NCI-H2081 treated with DMSO at 0.1 percent for 48 hours (cell line): Measurements from ENCODE around the gene ID2.

ENCODE experiments used
- DNase-seq: peaks from one replicate; lab custom pipeline; 2025; lab: John Stamatoyannopoulos, UW

ID2 gene

GRCh38 chr2:8648441-8649213, 33.2 kb upstream of the ID2 start:
- no peak for DNase-seq

- no peak for DNase-seq
Observed at GRCh38 chr2:8649718-8650117, 32.1 kb upstream of the ID2 start.

DNA sequence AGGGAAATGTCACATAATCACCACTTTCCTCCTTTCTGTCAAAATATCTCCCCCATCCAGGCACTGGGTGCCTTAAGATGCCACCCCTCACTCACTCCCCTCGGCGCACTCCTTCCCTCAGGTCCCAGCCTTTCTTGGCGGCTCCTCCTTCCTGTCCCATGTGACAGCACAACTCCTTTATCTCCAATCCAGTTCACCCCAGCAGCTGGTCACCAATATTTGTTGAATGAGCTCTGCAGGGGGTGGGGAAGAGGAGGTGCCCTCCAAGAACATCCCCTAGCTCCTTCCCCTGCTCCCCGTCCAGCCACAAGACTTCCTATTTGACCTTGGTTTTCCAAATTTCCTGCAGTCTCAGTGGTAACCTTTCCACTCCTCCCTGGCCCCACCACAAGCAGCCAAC, 31.6 kb upstream of the ID2 start:
- DNase-seq = no peak

DNA sequence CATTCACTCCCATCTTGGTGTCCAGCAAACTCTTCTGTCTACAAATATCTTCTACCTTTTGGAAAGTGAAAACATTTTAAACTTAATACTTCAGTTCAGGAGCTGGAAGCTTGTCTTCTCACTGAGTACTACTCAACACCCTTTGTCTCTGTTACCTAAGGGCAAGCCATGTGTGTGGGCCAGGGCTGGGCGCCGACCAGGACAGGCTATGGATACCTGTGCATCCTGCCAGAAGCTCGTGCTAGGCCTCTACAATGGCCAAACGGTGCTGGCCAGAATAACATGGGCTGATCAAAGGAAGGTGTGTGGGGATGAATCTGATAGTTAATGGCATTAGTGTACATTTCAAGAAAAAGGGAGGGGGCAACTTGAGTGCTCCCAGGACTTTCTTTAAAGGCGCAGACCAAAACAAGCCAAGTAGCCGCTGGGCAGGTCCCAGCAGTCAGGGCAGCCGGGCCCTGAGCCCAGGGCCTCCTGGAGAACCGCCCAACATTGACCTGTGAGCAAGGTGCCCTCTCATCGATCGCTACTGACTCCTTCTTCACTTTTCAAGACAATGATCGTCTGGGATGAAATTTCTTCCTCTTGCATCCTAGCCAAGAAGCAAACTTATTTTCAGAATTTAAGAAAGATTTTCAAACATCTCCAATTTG, 29.0 kb upstream of the ID2 start:
- DNase-seq = no peak

DNA sequence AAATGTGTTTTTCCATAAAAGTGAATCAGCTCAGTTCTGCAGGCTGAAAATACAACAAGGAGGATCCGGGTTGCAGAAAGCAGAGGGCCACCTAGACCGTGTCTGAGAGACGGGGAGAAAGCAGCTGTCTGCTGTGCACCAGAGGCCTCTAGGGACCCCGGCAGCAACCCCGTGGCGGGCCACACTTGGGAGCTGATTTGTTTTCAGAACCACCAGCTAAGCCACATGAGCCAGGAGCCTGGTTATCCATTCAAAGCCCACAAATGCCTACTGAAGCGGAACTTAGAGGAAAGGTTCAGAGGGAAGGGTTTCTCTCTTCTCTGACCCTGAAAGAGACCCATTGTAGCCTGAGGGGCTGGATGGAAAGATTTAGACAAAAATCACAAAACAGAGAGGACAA, 28.4 kb upstream of the ID2 start:
- DNase-seq = no peak

DNA sequence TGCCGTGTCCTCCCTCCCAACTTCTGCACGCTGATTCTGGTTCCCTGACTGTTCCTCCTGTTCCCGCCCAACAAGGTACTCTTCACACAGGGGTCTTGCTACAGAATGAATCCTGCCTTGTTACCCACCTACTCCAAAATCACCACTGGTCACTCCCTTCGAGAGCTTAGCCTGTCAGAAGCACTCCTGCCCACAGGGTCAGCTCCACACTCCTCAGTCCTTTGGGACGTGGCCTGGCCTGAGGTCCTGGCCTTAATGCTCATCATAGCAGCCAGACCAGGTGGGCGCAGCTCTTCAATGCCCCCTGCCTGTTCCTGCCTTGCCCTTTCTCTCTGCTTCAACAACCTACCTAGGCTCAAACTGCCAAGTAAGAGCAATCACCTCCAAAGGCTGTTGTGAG, 27.8 kb upstream of the ID2 start:
- no peak for DNase-seq

GRCh38 chr2:8654483-8654882, 27.4 kb upstream of the ID2 start:
- no peak for DNase-seq

DNA sequence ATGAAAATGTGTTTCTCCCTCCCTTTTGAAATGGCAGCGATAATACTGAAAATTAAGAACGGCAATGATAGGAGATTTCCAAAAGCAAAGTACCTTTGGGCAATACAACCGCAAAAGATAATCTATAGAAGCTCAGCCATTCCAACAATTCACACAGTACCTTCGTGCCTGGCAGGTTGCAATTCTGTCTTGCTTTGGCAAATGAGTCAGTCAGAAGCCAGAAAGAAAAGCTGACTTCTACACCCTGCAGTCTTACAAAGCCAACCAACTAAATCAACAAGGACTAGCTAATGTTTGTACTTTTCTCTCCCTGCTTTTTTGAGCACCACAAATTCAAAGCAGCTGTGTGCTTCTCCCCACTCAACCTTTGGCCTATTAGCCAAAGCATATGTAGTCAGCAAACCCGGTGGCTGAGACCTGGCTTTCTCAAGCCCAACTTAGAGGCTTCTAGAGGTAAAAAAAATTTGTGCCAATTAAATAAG, 25.7 kb upstream of the ID2 start:
- no peak for DNase-seq

DNA sequence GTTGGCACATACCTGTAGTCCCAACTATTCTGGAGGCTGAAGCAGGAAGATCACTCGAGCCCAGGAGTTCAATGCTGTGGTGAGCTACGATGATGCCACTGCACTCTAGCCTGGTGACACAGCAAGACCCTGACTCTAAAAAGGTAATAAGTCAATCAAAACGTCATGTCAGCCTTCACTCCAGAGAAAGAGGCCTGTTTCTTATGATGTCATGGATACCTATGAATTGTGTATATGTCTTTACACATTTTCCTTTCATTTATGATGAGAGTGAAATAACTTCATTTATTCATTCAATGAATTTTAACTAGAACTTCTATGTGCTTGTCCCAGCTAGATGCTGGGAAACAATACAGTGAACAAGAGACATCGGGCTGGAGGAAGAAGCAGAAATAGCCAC, 25.0 kb upstream of the ID2 start:
- no peak for DNase-seq

DNA sequence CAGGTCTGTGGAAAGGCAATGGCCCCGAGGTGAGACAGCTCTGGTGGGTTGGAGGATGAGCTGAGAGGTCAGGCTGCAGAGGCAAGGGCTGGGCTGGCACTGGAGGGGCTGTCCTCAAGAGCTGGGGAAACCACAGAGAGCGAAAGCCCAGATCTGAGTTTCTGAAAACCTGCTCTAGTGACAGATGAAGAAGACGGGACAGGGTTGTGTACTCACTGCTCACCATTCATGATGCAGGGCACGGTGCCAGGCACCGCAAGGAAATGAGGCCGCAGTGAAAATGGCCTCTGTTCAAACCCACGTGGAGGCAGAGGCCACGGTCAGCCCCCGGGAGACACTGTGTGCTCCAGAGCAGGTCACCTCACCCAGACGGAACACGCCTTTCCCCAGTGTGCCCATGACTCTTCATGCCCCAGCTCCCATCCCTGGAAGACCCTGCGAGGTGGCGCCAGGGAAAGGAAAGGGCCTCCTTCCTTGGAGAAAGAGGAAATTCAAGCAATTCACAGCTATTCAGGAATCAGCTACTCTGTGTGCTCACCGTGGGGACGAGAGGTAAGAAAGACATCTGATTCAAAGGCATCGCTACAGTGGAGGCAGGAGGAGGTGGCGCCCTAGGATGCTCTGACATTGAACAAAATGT, 24.3 kb upstream of the ID2 start:
- DNase-seq = no peak

GRCh38 chr2:8658064-8658862, 23.6 kb upstream of the ID2 start:
- DNase-seq = no peak

DNA sequence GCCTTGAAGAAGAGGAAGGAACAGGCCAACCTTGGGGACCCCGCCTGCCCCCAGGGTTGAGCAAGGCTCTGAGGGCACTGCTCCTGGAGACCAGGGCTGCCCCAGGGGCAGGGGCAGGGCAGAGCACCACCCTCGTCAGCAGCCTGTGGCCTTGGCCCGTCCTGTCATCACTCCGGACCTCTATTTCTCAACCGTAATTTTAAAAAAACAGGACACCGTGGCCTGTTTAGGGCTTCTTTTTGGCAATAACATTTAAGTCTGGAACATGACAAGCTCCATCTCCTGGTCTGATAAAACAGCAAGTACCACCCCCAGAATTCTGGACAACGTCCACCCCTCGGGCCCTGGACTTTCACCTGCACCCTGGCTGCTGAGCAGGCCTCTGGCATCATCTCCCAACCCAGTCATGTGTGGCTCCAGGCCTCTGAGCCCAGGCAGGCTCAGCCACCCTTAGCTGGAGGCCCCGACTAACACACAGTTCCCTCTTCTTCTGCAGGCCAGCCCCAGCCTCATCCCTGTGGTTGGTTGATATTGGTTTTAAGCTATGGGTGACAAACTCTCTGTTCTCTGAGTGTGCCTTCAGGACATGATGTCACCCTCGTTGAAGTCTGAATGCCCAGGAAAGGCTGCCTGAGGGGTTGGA, 22.6 kb upstream of the ID2 start:
- DNase-seq = no peak

DNA sequence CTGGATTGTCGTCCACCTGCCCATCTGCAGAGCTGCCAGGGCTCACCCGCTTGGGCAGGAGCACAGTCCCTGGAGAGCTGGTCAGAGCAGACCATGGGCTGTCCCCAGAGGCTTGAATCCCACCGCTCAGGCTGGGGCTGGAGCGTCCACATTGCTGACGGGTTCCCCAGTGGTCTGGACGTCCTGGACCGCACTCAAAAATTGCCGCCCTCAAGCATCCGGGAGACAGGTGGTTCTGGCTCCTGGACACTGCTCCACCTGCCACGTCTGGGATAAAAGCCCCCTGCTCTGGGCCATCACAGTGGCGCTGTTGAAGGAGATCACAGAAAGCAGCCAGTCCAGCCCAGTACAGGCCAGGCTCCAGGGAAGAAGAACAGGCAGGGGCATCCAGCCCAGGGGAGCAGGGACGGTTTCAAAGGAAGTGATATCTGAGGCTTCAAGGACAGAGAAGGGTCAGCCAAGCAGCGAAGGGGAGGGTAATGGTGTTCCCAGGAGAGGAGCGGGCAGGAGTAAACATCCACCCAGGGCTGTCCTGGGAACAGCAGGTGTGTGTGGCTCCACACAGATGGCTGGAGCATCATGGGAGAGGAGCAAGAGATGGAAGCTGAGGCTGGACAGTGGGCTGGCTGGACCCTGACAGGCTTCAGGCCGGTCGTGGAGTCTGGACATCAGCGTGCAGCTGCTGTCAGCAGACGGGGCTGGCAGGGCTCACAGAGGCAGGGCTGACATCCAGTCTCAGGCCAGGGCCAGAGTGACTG, 21.9 kb upstream of the ID2 start:
- no peak for DNase-seq

DNA sequence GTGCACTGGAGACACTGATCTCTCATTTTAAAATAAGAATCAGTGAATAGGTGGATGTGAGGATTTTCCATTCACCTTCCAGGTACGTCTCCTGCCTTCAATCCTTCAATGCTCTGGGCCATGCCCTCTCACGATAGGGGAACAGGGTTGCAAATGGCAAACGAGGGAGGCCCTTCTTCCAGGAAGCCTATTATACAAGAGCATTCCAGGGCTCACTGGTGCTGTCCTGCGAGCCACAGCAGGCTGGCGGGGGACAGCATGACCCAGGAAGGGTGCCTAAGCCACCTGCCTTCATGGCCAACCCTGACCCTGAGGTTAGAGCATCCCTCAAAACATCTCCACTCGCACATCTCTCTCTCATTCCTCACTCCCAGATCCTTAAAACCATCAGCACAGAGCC, 20.6 kb upstream of the ID2 start:
- DNase-seq = no peak

DNA sequence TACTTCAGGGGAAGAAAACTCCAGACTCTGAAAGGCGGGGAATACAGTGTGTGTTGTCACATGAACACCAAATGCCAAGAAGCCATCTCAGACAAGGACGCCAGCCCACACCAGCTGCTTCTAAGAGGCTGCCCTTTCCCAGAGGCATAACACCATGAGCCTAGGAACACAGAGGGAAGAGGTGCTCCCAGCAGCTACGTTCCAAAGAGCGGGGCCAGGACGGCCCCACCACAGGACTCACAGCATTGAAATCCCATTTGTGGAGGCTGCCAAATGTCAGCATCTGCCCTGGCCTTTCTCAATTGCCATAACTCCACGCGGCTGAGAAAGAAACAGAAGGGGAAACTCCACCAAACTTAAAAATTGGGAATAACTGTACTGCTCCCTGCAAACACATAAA, 20.1 kb upstream of the ID2 start:
- DNase-seq = no peak

- DNase-seq = no peak
Observed at GRCh38 chr2:8662239-8662879, 19.5 kb upstream of the ID2 start.

DNA sequence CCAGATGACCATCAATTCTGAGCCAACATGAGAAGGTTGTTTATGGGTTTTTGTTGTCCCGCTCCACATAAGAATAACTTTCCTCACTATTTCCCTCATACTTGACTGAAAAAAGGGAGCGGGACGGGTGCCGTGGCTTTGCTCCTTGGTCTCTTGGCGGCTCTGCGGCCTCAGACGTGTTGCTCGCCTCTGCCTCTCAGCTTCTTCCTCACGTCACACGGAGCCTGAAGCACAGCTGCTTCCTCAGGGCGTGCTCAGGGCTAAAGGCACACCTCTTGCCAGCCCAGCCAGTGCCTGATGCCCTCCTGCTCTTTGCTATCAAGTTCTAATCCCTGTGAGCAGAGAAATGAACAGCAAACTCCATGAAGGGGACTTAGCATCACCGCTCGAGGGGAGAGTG, 17.9 kb upstream of the ID2 start:
- no peak for DNase-seq

- no peak for DNase-seq
Observed at GRCh38 chr2:8666581-8666980, 15.3 kb upstream of the ID2 start.

DNA sequence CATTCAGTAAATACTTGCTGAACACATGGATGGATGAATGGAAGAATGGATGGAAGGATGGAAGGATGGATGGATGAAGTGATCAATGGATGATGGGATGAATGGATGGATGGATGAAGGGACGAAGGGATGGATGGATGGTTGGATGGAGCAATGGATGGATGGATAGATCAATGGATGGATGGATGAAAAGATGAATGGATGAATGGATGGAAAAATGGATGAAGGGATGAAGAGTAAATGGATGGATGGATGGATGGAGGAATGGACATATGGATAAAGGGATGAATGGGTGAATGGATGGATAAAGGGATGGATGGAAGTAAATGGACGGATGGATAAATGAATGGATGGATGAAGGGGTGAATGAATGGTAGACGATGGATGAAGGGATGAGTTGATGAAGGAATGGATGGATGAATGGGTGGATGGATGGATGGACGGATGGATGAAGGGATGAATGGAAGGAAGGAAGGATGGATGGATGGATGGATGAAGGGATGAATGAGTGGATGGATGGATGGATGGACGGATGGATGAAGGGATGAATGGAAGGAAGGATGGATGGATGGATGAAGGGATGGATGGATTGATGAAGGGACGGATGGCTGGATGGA, 13.9 kb upstream of the ID2 start:
- no peak for DNase-seq

GRCh38 chr2:8669157-8669817, 12.6 kb upstream of the ID2 start:
- DNase-seq = no peak
